ENCODE data around the gene OSTN. TPM values are rescaled to one million over a fixed set of nuclear protein-coding genes. Genes with fewer than 3 reads are reported as not detected.
"Not testable (repeated sequence)": the region's sequence is repeated elsewhere in the genome, so short reads cannot be mapped to it uniquely, and the experiment has no call there.

The OSTN gene
- polyA plus RNA-seq, 10 donors: 0.71 to 9.0 (median 4.6) TPM

- no peak for DNase-seq
Measured at GRCh38 chr3:191263365-191263764, 64.3 kb downstream of the OSTN start.

- DNase-seq: no peak
Measured at GRCh38 chr3:191263850-191264249, 64.8 kb downstream of the OSTN start.

GRCh38 chr3:191268737-191269136 lies 69.7 kb downstream of the OSTN start:
- DNase-seq: no peak

- no peak for DNase-seq
Measured at GRCh38 chr3:191269289-191270085, 70.4 kb downstream of the OSTN start.

GRCh38 chr3:191275244-191275643 lies 76.2 kb downstream of the OSTN start:
- DNase-seq: not testable (repeated sequence)

GRCh38 chr3:191275751-191276150 lies 76.7 kb downstream of the OSTN start:
- DNase-seq: no peak

- no peak for DNase-seq
Measured at GRCh38 chr3:191280111-191280510, 81.1 kb downstream of the OSTN start.

- no peak for DNase-seq
Measured at GRCh38 chr3:191280882-191281281, 81.8 kb downstream of the OSTN start.

- peak in 2 of 3 donors; percentile 26 to 29 for DNase-seq
Measured at GRCh38 chr3:191282251-191283185, 83.5 kb downstream of the OSTN start.

- DNase-seq: no peak
Measured at GRCh38 chr3:191283400-191283799, 84.4 kb downstream of the OSTN start.

GRCh38 chr3:191290311-191291025 lies 91.4 kb downstream of the OSTN start:
- DNase-seq: peak in 1 of 3 donors; percentile 2

- DNase-seq: no peak
Measured at GRCh38 chr3:191292243-191293015, 93.4 kb downstream of the OSTN start.

- DNase-seq: no peak
Measured at GRCh38 chr3:191294291-191294690, 95.2 kb downstream of the OSTN start.

- no peak for DNase-seq
Measured at GRCh38 chr3:191296041-191296541, 97.0 kb downstream of the OSTN start.

GRCh38 chr3:191298846-191299245 lies 99.8 kb downstream of the OSTN start:
- no peak for DNase-seq

GRCh38 chr3:191300422-191300821 lies 101.4 kb downstream of the OSTN start:
- no peak for DNase-seq

GRCh38 chr3:191301017-191301416 lies 102.0 kb downstream of the OSTN start:
- DNase-seq: no peak

GRCh38 chr3:191301782-191302411 lies 102.9 kb downstream of the OSTN start:
- no peak for DNase-seq

- DNase-seq: no peak
Measured at GRCh38 chr3:191302451-191302850, 103.4 kb downstream of the OSTN start.

- no peak for DNase-seq
Measured at GRCh38 chr3:191303596-191303995, 104.6 kb downstream of the OSTN start.

- DNase-seq: no peak
Measured at GRCh38 chr3:191306428-191306827, 107.4 kb downstream of the OSTN start.

All from muscle of back (tissue), 11 donors.